ENCODE measurements around the gene CYP4F8. TPM values are rescaled to one million over a fixed set of nuclear protein-coding genes. Genes with fewer than 3 reads are reported as not detected.
"Not testable (repeated sequence)": the region's sequence is repeated elsewhere in the genome, so short reads cannot be mapped to it uniquely, and the experiment has no call there.

CYP4F8 gene
- total and polyA plus RNA-seq, 2 donors = 0.37 to 1.9 TPM

GRCh38 chr19:15593766-15594165 lies 21.3 kb upstream of the CYP4F8 start:
- WGBS = 62% methylated on average over 4 of the region's 4 CpGs
- H3K27ac ChIP-seq (ENCODE audit: low read depth); DNase-seq (ENCODE audit: extremely low spot score); H3K4me1 ChIP-seq (ENCODE audit: insufficient read depth); H3K4me3 ChIP-seq (ENCODE audit: low read depth, low read length); H3K36me3 ChIP-seq (ENCODE audit: insufficient read depth): not testable (repeated sequence)

GRCh38 chr19:15595069-15595468 lies 19.9 kb upstream of the CYP4F8 start:
- H3K4me3 ChIP-seq (ENCODE audit: low read depth, low read length) = no peak overlapping the region
- DNase-seq (ENCODE audit: extremely low spot score) = no peak
- no peak overlapping the region for H3K27ac ChIP-seq (ENCODE audit: low read depth)
- WGBS = 42% methylated on average over 6 of the region's 6 CpGs
- H3K36me3 ChIP-seq (ENCODE audit: insufficient read depth) = no peaks in the 10 kb centered on the region
- H3K4me1 ChIP-seq (ENCODE audit: insufficient read depth) = no peaks in the 10 kb centered on the region

GRCh38 chr19:15607978-15608925 lies 6.8 kb upstream of the CYP4F8 start:
- H3K27ac ChIP-seq (ENCODE audit: low read depth); DNase-seq (ENCODE audit: extremely low spot score); H3K36me3 ChIP-seq (ENCODE audit: insufficient read depth); H3K4me3 ChIP-seq (ENCODE audit: low read depth, low read length); H3K4me1 ChIP-seq (ENCODE audit: insufficient read depth): not testable (repeated sequence)
- 89% methylated on average over 27 of the region's 27 CpGs for WGBS

- H3K36me3 ChIP-seq (ENCODE audit: insufficient read depth) = no peaks in the 10 kb centered on the region
- H3K4me1 ChIP-seq (ENCODE audit: insufficient read depth) = peaks cover 1% of the 10 kb centered on the region
- no peak overlapping the region for H3K27ac ChIP-seq (ENCODE audit: low read depth)
- WGBS = 87% methylated on average over 8 of the region's 8 CpGs
- DNase-seq (ENCODE audit: extremely low spot score) = no peak
- no peak overlapping the region for H3K4me3 ChIP-seq (ENCODE audit: low read depth, low read length)
These were observed 5.8 kb upstream of the CYP4F8 start for GRCh38 chr19:15609261-15609660.

- WGBS = 57% methylated on average over 5 of the region's 5 CpGs
- DNase-seq (ENCODE audit: extremely low spot score) = no peak
- Histone ChIP-seq H3K27ac (ENCODE audit: low read depth) (no peak overlapping the region), H3K36me3 (ENCODE audit: insufficient read depth) (no peaks in the 10 kb centered on the region), H3K4me3 (ENCODE audit: low read depth, low read length) (no peak overlapping the region), H3K4me1 (ENCODE audit: insufficient read depth) (peaks cover 1% of the 10 kb centered on the region)
These were observed 2.7 kb upstream of the CYP4F8 start for GRCh38 chr19:15612342-15612741.

GRCh38 chr19:15613338-15613737 lies 1.7 kb upstream of the CYP4F8 start:
- 90% methylated on average over 3 of the region's 3 CpGs for WGBS
- Histone ChIP-seq H3K4me1 (ENCODE audit: insufficient read depth) (peaks cover 1% of the 10 kb centered on the region), H3K36me3 (ENCODE audit: insufficient read depth) (no peaks in the 10 kb centered on the region), H3K4me3 (ENCODE audit: low read depth, low read length) (no peak overlapping the region), H3K27ac (ENCODE audit: low read depth) (no peak overlapping the region)
- no peak for DNase-seq (ENCODE audit: extremely low spot score)

- H3K4me3 ChIP-seq (ENCODE audit: low read depth, low read length) = no peak overlapping the region
- no peak for DNase-seq (ENCODE audit: extremely low spot score)
- no peaks in the 10 kb centered on the region for H3K36me3 ChIP-seq (ENCODE audit: insufficient read depth)
- H3K4me1 ChIP-seq (ENCODE audit: insufficient read depth) = peaks cover 1% of the 10 kb centered on the region
- no peak overlapping the region for H3K27ac ChIP-seq (ENCODE audit: low read depth)
- 62% methylated on average over 14 of the region's 14 CpGs for WGBS
These were observed 508 bp downstream of the CYP4F8 start for GRCh38 chr19:15615526-15615925.

GRCh38 chr19:15616183-15616582 lies 1.2 kb downstream of the CYP4F8 start:
- no peaks in the 10 kb centered on the region for H3K36me3 ChIP-seq (ENCODE audit: insufficient read depth)
- H3K27ac ChIP-seq (ENCODE audit: low read depth) = no peak overlapping the region
- H3K4me3 ChIP-seq (ENCODE audit: low read depth, low read length) = no peak overlapping the region
- no peak for DNase-seq (ENCODE audit: extremely low spot score)
- 87% methylated on average over 4 of the region's 4 CpGs for WGBS
- no peaks in the 10 kb centered on the region for H3K4me1 ChIP-seq (ENCODE audit: insufficient read depth)

- no peak overlapping the region for H3K4me3 ChIP-seq (ENCODE audit: low read depth, low read length)
These were observed 1.7 kb downstream of the CYP4F8 start for GRCh38 chr19:15616627-15617270.

GRCh38 chr19:15618321-15618720 lies 3.3 kb downstream of the CYP4F8 start:
- Histone ChIP-seq H3K4me3 (ENCODE audit: low read depth, low read length) (no peak overlapping the region), H3K4me1 (ENCODE audit: insufficient read depth) (no peaks in the 10 kb centered on the region), H3K36me3 (ENCODE audit: insufficient read depth) (no peaks in the 10 kb centered on the region), H3K27ac (ENCODE audit: low read depth) (no peak overlapping the region)
- whole genome bisulfite sequencing = 79% methylated on average over 5 of the region's 5 CpGs
- no peak for DNase-seq (ENCODE audit: extremely low spot score)

More at GRCh38 chr19:15616627-15617270, 1.7 kb downstream of the CYP4F8 start:
- 59% methylated on average over 7 of the region's 7 CpGs for WGBS
- no peak overlapping the region for H3K27ac ChIP-seq (ENCODE audit: low read depth)
- no peak for DNase-seq (ENCODE audit: extremely low spot score)
- no peaks in the 10 kb centered on the region for H3K4me1 ChIP-seq (ENCODE audit: insufficient read depth)
- no peaks in the 10 kb centered on the region for H3K36me3 ChIP-seq (ENCODE audit: insufficient read depth)

- 56% methylated on average over 1 of the region's 1 CpG for WGBS
- Histone ChIP-seq H3K4me1 (ENCODE audit: insufficient read depth) (no peaks in the 10 kb centered on the region), H3K36me3 (ENCODE audit: insufficient read depth) (no peaks in the 10 kb centered on the region), H3K4me3 (ENCODE audit: low read depth, low read length) (no peak overlapping the region), H3K27ac (ENCODE audit: low read depth) (no peak overlapping the region)
- DNase-seq (ENCODE audit: extremely low spot score) = no peak
These were observed 6.8 kb downstream of the CYP4F8 start for GRCh38 chr19:15621801-15622200.

- Histone ChIP-seq H3K4me1 (ENCODE audit: insufficient read depth) (no peaks in the 10 kb centered on the region), H3K4me3 (ENCODE audit: low read depth, low read length) (no peak overlapping the region), H3K36me3 (ENCODE audit: insufficient read depth) (no peaks in the 10 kb centered on the region), H3K27ac (ENCODE audit: low read depth) (no peak overlapping the region)
- WGBS = 71% methylated on average over 11 of the region's 11 CpGs
- DNase-seq (ENCODE audit: extremely low spot score) = no peak
These were observed 8.0 kb downstream of the CYP4F8 start for GRCh38 chr19:15622991-15623390.

- Histone ChIP-seq H3K36me3 (ENCODE audit: insufficient read depth) (no peaks in the 10 kb centered on the region), H3K27ac (ENCODE audit: low read depth) (no peak overlapping the region), H3K4me3 (ENCODE audit: low read depth, low read length) (no peak overlapping the region), H3K4me1 (ENCODE audit: insufficient read depth) (no peaks in the 10 kb centered on the region)
- WGBS = 10% methylated on average over 9 of the region's 9 CpGs
- no peak for DNase-seq (ENCODE audit: extremely low spot score)
These were observed 8.8 kb downstream of the CYP4F8 start for GRCh38 chr19:15623711-15624318.
